SK-N-SH (cell line): ENCODE results near the gene SANBR.

Source experiments
- CHD2 ChIP-seq: fragments of 150-350 bp; IDR thresholded peaks from 2 replicates; pipeline ENCODE4 v1.6.1; 2018; ENCODE audit warnings: low read length; ENCODE audit not compliant: partially characterized antibody
- CTCF ChIP-seq: fragments of 200-600 bp; sonication (generic); IDR thresholded peaks from 2 replicates; pipeline ENCODE4 v1.6.1; 2017; ENCODE audit warnings: antibody characterized with exemption, mild to moderate bottlenecking, moderate library complexity
- JUND ChIP-seq: IDR thresholded peaks from 2 replicates; pipeline ENCODE4 v1.4.0; 2012
- NRF1 ChIP-seq: IDR thresholded peaks from 2 replicates; pipeline ENCODE4 v1.6.1; 2012; ENCODE audit warnings: low read depth, mild to moderate bottlenecking, low read length
- POLR2AphosphoS5 ChIP-seq: IDR thresholded peaks from 2 replicates; pipeline ENCODE4 v1.6.1; 2012; ENCODE audit warnings: low read depth, low read length
- REST ChIP-seq: IDR thresholded peaks from 2 replicates; pipeline ENCODE4 v1.6.1; 2012; ENCODE audit warnings: mild to moderate bottlenecking, low read depth, low read length, moderate library complexity
- TCF12 ChIP-seq: IDR thresholded peaks from 2 replicates; pipeline ENCODE4 v1.4.0; 2012
- ZBTB33 ChIP-seq: IDR thresholded peaks from 2 replicates; pipeline ENCODE4 v1.4.0; 2012; ENCODE audit warnings: low read depth, borderline replicate concordance
- TF ChIP-seq, protein P1 (sequence below): IDR thresholded peaks from 2 replicates; pipeline ENCODE4 v1.4.0; 2012; ENCODE audit warnings: low read depth

GRCh38 chr2:61018318-61018755 lies 47.3 kb upstream of the SANBR start:
- no peak for TF ChIP-seq POLR2AphosphoS5
- TF ChIP-seq, protein P1, sequence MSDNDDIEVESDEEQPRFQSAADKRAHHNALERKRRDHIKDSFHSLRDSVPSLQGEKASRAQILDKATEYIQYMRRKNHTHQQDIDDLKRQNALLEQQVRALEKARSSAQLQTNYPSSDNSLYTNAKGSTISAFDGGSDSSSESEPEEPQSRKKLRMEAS: no peak
- TF ChIP-seq CTCF: no peak
- no peak for TF ChIP-seq ZBTB33
- no peak for TF ChIP-seq CHD2
- no peak for TF ChIP-seq JUND
- TF ChIP-seq NRF1: no peak
- no peak for TF ChIP-seq TCF12
- no peak for TF ChIP-seq REST
